ENCODE data around the gene DPPA3.

Gene DPPA3

DNA sequence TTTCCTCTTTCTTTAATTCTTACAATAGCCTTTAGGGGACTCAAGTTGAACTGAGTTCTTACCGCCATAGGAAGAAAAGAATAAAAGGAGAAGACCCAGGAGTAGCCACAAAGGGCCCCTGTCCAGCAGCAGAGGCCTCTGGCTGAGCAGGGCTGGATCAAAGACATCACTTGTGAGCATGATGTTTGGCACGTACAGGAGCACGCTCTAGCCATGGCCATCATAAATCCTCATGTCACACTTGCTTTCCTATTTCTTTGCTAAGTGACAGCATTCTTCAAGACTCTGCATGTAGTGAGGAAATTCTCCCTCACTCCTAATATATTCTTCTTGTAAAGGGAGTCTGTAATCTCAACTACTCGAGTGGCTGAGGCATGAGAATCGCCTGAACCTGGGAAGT is 20.3 kb downstream of the DPPA3 start:
- DNase-seq: no peak

DNA sequence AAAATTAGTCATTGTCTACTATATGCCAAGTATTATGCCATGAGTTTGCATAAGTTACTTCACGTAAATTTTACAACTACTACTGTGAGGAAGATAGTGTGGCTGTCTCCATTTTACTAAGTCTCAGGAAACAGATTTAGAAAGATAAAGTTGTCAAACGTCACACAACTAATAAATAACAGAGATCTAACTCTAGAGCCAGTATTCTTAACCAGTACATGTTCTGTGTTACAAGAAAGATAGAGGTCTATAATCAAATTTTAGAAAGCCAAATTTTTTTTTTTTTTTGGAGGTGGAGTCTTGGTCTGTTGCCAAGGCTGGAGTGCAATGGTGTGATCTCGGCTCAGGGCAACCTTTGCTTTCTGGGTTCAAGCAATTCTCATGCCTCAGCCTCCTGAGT is 21.8 kb downstream of the DPPA3 start:
- no peak for DNase-seq

DNA sequence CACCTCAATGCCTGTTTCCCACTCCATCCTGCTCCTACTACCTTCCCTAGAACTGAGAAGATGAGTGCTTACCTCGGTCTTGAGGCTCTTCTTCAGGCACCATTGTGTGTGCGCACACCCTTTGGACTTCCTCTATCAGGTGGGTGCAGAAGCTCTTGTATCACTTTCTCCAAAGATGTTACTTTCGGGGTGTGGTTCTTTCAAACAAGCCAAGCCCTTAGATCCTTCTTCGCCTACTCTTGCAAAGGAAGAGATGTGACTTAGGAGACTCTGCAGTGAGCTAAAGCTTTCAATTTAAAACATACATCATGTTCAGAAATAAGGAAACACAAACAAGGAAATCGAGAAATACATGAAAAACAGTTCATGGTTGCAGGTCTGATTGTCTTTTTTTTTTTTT is 36.0 kb downstream of the DPPA3 start, which contains the start of gene CLEC4C:
CLEC4C (minus strand) TSS at position 130 of the 400 bp plus-strand sequence; CDS start at position 103, 27 bp downstream.
- DNase-seq: no peak

DNA sequence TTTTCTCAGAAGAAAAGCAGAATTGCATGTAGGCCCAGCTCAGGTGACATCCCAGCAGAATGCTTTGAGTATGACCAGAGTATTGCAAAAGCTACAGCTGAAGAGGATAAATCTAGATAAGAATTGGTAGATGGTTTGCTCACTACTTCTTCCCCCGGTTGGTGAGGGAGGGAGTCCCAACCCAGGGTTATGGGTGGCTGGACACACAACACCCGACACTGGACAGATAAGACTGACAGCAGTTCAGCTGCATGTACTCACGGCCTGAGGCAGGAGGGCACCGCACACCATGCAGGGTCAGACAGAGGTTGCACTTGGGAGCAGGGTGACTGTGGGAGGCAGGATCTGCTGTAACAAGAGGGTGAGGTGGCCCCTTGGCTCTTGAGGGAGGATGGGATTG is 37.6 kb downstream of the DPPA3 start:
- no peak for DNase-seq

DNA sequence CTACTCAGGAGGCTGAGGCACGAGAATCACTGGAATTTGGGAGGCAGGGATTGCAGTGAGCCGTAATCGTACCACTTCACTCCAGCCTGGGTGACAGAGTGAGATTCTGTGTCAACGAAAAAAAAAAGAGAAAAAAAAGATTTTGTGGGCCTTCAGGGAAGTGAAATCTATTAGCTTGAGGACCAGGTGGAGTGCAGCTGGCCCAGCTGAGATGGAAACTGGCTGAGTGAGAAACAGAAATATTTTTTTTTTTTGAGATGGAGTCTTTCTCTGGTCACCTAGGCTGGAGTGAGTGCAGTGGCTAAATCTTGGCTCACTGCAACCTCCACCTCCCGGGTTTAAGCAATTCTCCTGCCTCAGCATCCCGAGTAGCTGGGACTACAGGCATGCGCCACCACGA is 38.2 kb downstream of the DPPA3 start:
- DNase-seq: no peak

DNA sequence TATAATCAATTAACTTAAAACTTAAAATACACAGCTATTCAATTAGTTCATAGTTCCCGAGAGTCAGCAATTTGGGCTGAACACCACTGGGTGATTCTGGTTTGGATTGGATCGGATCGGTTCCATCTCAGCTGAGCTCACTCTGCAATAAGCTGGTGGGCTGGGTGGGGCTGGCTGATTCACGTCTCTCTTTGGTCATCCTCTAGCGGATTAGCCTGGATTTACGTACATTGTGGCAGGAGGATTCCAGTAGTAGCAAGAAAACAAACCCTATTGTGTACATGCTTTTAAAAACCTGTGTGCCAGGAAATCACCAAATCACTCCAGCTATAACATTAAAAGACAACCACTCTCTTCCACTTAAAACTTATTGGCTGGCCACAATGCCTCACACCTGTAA is 39.1 kb downstream of the DPPA3 start:
- no peak for DNase-seq

DNA sequence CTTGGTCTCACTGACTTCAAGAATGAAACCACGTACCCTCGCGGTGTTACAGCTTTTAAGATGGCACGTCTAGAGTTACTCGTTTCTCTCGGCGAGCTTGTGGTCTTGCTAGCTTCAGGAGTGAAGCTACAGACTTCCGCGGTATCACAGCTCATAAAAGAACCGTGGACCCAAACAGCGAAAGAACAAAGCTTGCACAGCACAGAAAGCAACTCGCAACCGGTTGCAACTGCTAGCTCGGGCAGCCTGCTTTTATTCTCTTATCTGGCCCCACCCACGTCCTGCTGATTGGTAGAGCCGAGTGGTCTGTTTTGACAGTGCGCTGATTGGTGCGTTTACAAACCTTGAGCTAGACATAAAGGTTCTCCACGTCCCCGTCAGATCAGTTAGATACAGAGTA is 40.2 kb downstream of the DPPA3 start:
- DNase-seq: no peak

DNA sequence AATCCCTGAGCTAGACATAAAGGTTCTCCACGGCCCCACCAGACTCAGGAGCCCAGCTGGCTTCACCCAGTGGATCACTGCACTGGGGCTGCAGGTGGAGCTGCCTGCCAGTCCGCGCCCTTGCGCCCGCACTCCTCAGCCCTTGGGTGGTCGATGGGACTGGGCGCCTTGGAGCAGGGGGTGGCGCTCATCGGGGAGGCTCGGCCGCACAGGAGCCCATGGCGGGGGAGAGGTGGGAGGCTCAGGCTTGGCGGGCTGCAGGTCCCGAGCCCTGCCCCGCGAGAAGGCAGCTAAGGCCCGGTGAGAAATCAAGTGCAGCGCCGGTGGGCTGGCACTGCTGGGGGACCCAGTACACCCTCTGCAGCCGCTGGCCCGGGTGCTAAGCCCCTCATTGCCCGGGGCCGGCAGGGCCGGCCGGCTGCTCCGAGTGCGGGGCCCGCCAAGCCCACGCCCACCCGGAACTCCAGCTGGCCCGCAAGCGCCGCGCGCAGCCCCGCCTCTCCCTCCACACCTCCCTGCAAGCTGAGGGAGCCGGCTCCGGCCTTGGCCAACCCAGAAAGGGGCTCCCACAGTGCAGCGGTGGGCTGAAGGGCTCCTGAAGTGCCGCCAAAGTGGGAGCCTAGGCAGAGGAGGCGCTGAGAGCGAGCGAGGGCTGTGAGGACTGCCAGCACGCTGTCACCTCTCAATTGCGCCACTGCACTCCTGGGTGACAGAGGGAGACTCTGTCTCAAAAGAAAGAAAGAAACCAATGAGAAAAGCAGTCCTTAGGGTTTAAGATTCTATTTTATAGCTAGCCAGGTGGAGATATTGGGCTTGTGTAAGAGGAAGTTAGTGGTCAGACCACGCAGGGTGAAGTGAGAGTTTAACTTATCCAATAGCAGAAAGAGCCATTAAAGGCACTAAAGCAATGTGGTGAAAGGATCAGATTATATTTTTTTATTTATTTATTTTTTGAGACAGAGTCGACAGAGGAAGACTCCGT is 41.0 kb downstream of the DPPA3 start:
- peak; percentile 1 for DNase-seq

DNA sequence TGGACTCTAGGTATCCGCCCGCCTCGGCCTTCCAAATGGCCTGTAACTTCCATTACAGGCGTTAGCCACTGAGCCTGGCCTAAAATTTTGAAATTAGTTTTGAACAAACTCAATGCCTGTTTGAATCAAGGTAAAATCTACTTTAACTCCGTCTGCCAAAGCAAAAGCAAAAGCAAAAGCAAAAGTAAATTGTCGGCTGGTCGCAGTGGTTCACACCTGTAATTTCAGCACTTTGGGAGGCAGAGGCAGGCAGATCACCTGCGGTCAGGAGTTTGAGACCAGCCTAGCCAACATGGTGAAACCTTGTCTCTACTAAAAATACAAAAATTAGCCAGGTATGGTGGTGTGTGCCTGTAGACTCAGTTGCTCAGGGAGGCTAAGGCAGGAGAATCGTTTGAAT is 44.4 kb downstream of the DPPA3 start:
- DNase-seq: peak; percentile 40

DNA sequence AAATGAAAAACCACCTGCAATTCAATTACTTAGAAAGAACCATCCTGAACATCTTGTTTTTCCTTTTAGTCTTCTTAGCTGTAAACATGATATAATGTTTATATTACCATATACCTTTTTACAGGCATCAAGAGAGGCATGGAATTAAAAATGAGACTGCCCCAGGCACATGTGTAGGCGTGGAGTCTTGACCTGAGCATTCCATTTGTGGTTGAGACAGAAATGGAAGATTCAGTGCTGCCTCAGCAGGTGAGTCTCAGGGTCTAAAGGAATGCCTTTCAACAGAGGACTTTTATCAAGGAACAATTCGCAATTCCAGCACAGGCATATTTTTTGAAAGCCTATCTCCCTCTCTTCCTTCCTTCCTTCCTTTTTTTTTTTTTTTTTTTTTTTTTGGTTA is 45.8 kb downstream of the DPPA3 start:
- no peak for DNase-seq

DNA sequence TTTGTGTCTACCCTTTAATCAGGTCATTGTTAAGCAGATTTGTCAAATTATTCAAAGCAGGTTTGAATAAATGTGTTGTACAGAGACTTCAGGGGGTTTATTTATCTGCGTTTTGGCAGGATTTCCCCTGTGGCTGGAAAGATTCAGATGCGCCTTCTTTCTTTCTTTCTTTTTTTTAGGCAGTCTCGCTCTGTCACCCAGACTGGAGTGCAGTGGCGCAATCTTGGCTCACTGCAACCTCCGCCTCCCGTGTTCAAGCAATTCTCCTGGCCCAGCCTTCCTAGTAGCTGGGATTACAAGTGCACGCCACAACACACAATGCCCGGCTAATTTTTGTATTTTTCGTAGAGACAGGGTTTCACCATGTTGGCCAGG is 47.5 kb downstream of the DPPA3 start:
- no peak for DNase-seq
